22Rv1 (cell line): Measurements from ENCODE around the gene GJD2.

Experiments
- H3K27ac ChIP-seq: fragments of 450-650 bp; 2 replicates; pipeline ENCODE4 v1.5.1; 2017
- CTCF ChIP-seq: fragments of 450-650 bp; IDR thresholded peaks from 2 replicates; pipeline ENCODE4 v1.5.1; 2017; ENCODE audit warnings: mild to moderate bottlenecking
- ZFX ChIP-seq: fragments of 450-650 bp; IDR thresholded peaks from 2 replicates; pipeline ENCODE4 v1.6.1; 2017; ENCODE audit warnings: antibody characterized with exemption, borderline replicate concordance

The GJD2 gene

GRCh38 chr15:34773013-34773412, 18.2 kb upstream of the GJD2 start:
- H3K27ac ChIP-seq = no peak overlapping the region
- no peak for TF ChIP-seq CTCF
- no peak for TF ChIP-seq ZFX

GRCh38 chr15:34772312-34772711, 17.5 kb upstream of the GJD2 start:
- TF ChIP-seq ZFX (no peak), CTCF (no peak)
- H3K27ac ChIP-seq = no peak overlapping the region

DNA sequence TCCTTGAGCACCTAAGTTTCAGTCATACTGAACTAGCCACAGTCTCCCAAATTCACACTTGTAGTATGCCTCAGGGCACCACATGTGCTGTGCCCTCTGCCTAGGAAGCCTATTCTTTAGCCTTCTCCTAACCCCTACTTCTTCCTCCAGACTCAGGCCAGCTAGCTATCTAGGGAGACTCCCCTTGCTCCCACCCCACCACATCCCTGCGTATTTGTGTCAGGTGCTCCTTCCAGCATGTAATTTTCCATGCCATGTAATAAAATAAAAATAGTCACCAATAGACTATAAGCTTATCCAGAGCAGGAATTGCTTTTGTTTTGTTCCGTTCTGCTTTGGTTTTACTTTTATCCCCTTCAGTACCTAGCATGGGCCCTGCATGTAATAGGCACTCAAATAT, 14.9 kb upstream of the GJD2 start:
- TF ChIP-seq CTCF (no peak), ZFX (no peak)
- no peak overlapping the region for H3K27ac ChIP-seq

DNA sequence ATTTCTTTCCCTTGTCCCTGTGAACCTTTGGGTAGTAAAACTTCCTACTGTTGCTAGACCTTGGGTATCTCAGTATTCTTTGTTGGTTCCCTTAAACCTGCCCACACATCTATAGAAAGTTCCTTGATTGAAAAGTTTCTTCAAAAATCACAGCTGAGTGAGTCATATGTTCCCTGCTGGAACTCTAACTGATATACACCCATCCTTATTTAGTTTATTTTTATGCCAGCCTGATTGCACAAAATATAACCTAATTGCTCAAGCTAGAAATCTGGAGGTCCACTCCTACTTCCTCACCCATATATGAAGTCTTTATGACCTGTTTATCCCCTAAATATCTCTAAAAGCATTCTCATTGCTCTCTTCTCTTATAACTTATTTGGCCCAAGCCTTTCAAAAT, 13.7 kb upstream of the GJD2 start:
- TF ChIP-seq ZFX = no peak
- TF ChIP-seq CTCF = no peak
- no peak overlapping the region for H3K27ac ChIP-seq

DNA sequence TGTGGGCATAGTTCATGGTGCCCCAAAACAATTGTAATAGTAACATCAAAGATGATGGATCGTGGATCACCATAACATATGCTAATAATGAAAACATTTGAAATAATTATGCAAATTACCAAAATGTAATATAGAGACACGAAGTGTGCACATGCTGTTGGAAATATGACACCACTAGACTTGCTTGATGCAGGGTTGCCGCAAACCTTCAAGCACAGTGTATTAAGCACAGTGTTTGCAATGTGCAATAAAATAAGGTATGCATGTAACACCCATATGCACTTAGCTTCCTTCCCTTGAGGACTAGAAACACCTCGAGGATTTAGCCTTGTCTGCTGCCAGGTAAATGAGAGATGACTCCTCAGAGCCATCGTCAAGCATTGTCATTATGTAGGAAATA, 10.9 kb upstream of the GJD2 start:
- no peak overlapping the region for H3K27ac ChIP-seq
- TF ChIP-seq ZFX = no peak
- no peak for TF ChIP-seq CTCF

DNA sequence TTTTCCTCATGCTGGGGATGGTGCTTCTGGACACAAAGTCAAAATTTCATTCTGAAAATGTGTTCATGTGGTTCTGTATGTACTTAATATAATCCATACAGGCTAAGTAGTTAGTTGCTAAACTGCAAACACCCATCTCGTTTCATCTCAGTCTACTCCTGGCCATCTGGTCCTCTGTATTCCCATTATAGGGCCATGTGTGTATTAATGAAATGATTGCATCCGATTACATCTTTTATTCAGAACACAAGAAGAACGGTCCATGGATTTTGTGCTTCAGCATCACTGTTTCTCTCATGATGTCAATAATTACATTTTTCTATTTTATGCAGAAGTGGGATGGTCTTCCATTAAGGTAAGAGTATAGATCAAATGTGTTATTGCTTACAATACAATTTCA, 6.1 kb upstream of the GJD2 start:
- no peak for TF ChIP-seq ZFX
- TF ChIP-seq CTCF = no peak
- no peak overlapping the region for H3K27ac ChIP-seq

DNA sequence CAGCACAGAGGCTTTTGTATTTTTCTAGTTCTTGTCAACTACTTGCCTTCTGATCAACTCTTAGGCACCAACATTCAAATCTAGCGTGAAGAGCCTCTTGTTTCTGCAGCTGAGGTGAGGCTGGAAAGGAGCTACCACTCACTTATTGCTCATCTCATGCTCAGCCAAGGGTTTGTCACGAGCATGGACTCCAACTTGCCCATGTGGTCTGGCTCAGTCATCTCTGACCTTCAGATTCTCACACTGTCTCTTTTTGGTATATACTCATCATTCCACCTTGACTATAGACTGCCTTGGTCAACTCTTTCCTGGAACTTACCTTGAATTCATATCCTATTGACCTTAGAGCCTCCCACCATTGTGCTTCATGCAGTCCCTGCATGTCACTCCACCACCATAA, 5.2 kb upstream of the GJD2 start:
- H3K27ac ChIP-seq = no peak overlapping the region
- no peak for TF ChIP-seq ZFX
- no peak for TF ChIP-seq CTCF
